ENCODE measurements around the gene SCAI. TPM values are rescaled to one million over a fixed set of nuclear protein-coding genes. Genes with fewer than 3 reads are reported as not detected.

Gene SCAI
- polyA plus RNA-seq, 3 donors from 2014 or later = 0.46 to 4.2 (median 1.4) TPM

Other genes starting within 250 kb of the SCAI start
- gene GOLGA1, start 202.4 kb downstream of the SCAI start, polyA plus RNA-seq = 1 to 10 TPM in 2 of 3 donors, under 1 TPM in 1; 0.93 to 8.3 (median 5.3) TPM
- gene PPP6C, start 46.3 kb upstream of the SCAI start, polyA plus RNA-seq = 10 to 100 TPM; 34.3 to 48.2 (median 46.9) TPM
- 10 to 100 TPM; 23.6 to 44.1 (median 28.2) TPM for gene RABEPK, start 57.0 kb upstream of the SCAI start, polyA plus RNA-seq
- gene HSPA5, start 97.8 kb upstream of the SCAI start, polyA plus RNA-seq = 100 to 1,000 TPM; 192 to 379 (median 292) TPM
- gene GAPVD1, start 118.3 kb upstream of the SCAI start, polyA plus RNA-seq = 10 to 100 TPM; 18.1 to 53.3 (median 28.7) TPM

Measured in immature natural killer cell (primary cell).